NB4 (cell line): Measurements from ENCODE around the gene PHACTR1.

Experiments
- DNase-seq: peaks from one replicate; pipeline ENCODE4 v3.0.0; 2010; ENCODE audit warnings: low read depth
- H3K4me3 ChIP-seq: one replicate; pipeline ENCODE4 v1.5.1; 2011; ENCODE audit warnings: mild to moderate bottlenecking, low read depth, low read length, moderate library complexity
- CTCF ChIP-seq: IDR thresholded peaks from one replicate; pipeline ENCODE4 v1.5.1; 2012; ENCODE audit warnings: low read depth, low read length
- MAX ChIP-seq: IDR thresholded peaks from 2 replicates; pipeline ENCODE4 v1.6.1; 2011; ENCODE audit warnings: low read depth, low read length
- MYC ChIP-seq: IDR thresholded peaks from 2 replicates; pipeline ENCODE4 v1.6.1; 2011; ENCODE audit warnings: low read depth, low read length
- POLR2A ChIP-seq: IDR thresholded peaks from 2 replicates; pipeline ENCODE4 v1.6.1; 2011; ENCODE audit warnings: mild to moderate bottlenecking; ENCODE audit not compliant: insufficient read length; ENCODE audit errors: extremely low read depth

The PHACTR1 gene

GRCh38 chr6:12973386-12973785 lies 256.8 kb downstream of the PHACTR1 start:
- H3K4me3 ChIP-seq, result no peak overlapping the region
- DNase-seq, result no peak
- TF ChIP-seq MYC (no peak), CTCF (no peak), MAX (no peak)

- TF ChIP-seq POLR2A, result no peak
- TF ChIP-seq MYC, result no peak
- no peak for TF ChIP-seq MAX
- TF ChIP-seq CTCF, result no peak
- DNase-seq, result no peak
- H3K4me3 ChIP-seq, result no peak overlapping the region
Measured at GRCh38 chr6:12974551-12974950, 258.0 kb downstream of the PHACTR1 start.

GRCh38 chr6:12976366-12976765 lies 259.8 kb downstream of the PHACTR1 start:
- H3K4me3 ChIP-seq, result no peak overlapping the region
- no peak for DNase-seq
- no peak for TF ChIP-seq CTCF
- no peak for TF ChIP-seq POLR2A
- TF ChIP-seq MYC, result no peak
- no peak for TF ChIP-seq MAX

GRCh38 chr6:12977206-12977605 lies 260.6 kb downstream of the PHACTR1 start:
- DNase-seq, result no peak
- no peak overlapping the region for H3K4me3 ChIP-seq
- TF ChIP-seq MAX, result no peak
- TF ChIP-seq POLR2A, result no peak
- TF ChIP-seq CTCF, result no peak
- no peak for TF ChIP-seq MYC

- DNase-seq, result no peak
- TF ChIP-seq MYC (no peak), CTCF (no peak), POLR2A (no peak), MAX (no peak)
- no peak overlapping the region for H3K4me3 ChIP-seq
Measured at GRCh38 chr6:12977806-12978205, 261.2 kb downstream of the PHACTR1 start.

- no peak for DNase-seq
- no peak overlapping the region for H3K4me3 ChIP-seq
- TF ChIP-seq POLR2A, result no peak
- no peak for TF ChIP-seq CTCF
- TF ChIP-seq MAX, result no peak
- TF ChIP-seq MYC, result no peak
Measured at GRCh38 chr6:12980741-12981140, 264.2 kb downstream of the PHACTR1 start.
